Measurements from ENCODE around the gene KANSL1.
"Not testable (repeated sequence)": the region's sequence is repeated elsewhere in the genome, so short reads cannot be mapped to it uniquely, and the experiment has no call there.

DNA sequence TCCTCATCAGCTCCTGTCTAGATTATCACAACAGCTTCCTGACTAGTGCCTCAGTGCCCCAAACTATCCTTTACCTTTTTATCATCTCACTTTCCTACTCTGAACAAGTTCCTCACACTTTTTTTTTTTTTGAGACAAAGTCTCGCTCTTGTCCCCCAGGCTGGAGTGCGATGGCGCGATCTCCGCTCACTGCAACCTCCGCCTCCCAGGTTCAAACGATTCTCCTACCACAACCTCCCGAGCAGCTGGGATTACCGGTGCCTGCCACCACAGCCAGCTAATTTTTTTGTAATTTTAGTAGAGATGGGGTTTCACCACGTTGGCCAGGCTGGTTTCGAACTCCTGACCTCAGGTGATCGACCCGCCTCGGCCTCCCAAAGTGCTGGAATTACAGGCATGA lies 11.9 kb downstream of the KANSL1 start:
- TF ChIP-seq, protein P1, sequence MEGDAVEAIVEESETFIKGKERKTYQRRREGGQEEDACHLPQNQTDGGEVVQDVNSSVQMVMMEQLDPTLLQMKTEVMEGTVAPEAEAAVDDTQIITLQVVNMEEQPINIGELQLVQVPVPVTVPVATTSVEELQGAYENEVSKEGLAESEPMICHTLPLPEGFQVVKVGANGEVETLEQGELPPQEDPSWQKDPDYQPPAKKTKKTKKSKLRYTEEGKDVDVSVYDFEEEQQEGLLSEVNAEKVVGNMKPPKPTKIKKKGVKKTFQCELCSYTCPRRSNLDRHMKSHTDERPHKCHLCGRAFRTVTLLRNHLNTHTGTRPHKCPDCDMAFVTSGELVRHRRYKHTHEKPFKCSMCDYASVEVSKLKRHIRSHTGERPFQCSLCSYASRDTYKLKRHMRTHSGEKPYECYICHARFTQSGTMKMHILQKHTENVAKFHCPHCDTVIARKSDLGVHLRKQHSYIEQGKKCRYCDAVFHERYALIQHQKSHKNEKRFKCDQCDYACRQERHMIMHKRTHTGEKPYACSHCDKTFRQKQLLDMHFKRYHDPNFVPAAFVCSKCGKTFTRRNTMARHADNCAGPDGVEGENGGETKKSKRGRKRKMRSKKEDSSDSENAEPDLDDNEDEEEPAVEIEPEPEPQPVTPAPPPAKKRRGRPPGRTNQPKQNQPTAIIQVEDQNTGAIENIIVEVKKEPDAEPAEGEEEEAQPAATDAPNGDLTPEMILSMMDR (IDR thresholded peaks at IDR 0.05) = not testable (repeated sequence)
- not testable (repeated sequence) for TF ChIP-seq POLR2AphosphoS5, POLR2A (IDR thresholded peaks at IDR 0.05)
